Stimulated activated CD8-positive, alpha-beta memory T cell treated with anti-CD3 and anti-CD28 coated beads, Interleukin-12 subunit alpha, Interleukin-12 subunit beta, amount 100 ng/mL, for 1 hour (primary cell): ENCODE data around the gene ABCA13.
"Not testable (repeated sequence)": the region's sequence is repeated elsewhere in the genome, so short reads cannot be mapped to it uniquely, and the experiment has no call there.

ENCODE experiments used
- DNase-seq: peaks from one replicate; pipeline ENCODE4 v3.0.0-alpha.2; 2020; ENCODE audit warnings: low read depth

The ABCA13 gene

GRCh38 chr7:48171202-48171601 lies at the start of gene ABCA13:
Gene ABCA13, plus strand, starts transcription at chr7:48171458. Its CDS starts 26 bp downstream, at chr7:48171484.
- no peak for DNase-seq

- DNase-seq: no peak
Measured at GRCh38 chr7:48126037-48126436, 45.2 kb upstream of the ABCA13 start.

- DNase-seq: no peak
Measured at GRCh38 chr7:48130658-48131108, 40.6 kb upstream of the ABCA13 start.

- DNase-seq: no peak
Measured at GRCh38 chr7:48132792-48133191, 38.5 kb upstream of the ABCA13 start.

GRCh38 chr7:48139459-48139858 lies 31.8 kb upstream of the ABCA13 start:
- DNase-seq: no peak

GRCh38 chr7:48140001-48140681 lies 31.1 kb upstream of the ABCA13 start:
- no peak for DNase-seq

- DNase-seq: no peak
Measured at GRCh38 chr7:48141521-48141920, 29.7 kb upstream of the ABCA13 start.

- DNase-seq: no peak
Measured at GRCh38 chr7:48144291-48144768, 26.9 kb upstream of the ABCA13 start.

GRCh38 chr7:48147078-48147591 lies 24.1 kb upstream of the ABCA13 start:
- no peak for DNase-seq

- not testable (repeated sequence) for DNase-seq
Measured at GRCh38 chr7:48147690-48148089, 23.6 kb upstream of the ABCA13 start.

- no peak for DNase-seq
Measured at GRCh38 chr7:48148311-48148710, 22.9 kb upstream of the ABCA13 start.

GRCh38 chr7:48149058-48149457 lies 22.2 kb upstream of the ABCA13 start:
- no peak for DNase-seq

GRCh38 chr7:48150086-48150485 lies 21.2 kb upstream of the ABCA13 start:
- DNase-seq: no peak

GRCh38 chr7:48154792-48155413 lies 16.4 kb upstream of the ABCA13 start:
- no peak for DNase-seq

GRCh38 chr7:48158404-48158803 lies 12.9 kb upstream of the ABCA13 start:
- no peak for DNase-seq

- no peak for DNase-seq
Measured at GRCh38 chr7:48161407-48162125, 9.7 kb upstream of the ABCA13 start.

- no peak for DNase-seq
Measured at GRCh38 chr7:48165157-48165556, 6.1 kb upstream of the ABCA13 start.

GRCh38 chr7:48168159-48168558 lies 3.1 kb upstream of the ABCA13 start:
- no peak for DNase-seq

- no peak for DNase-seq
Measured at GRCh38 chr7:48170506-48170905, 752 bp upstream of the ABCA13 start.

- no peak for DNase-seq
Measured at GRCh38 chr7:48173313-48173712, 2.1 kb downstream of the ABCA13 start.

- DNase-seq: no peak
Measured at GRCh38 chr7:48173756-48174382, 2.6 kb downstream of the ABCA13 start.

- no peak for DNase-seq
Measured at GRCh38 chr7:48175019-48175418, 3.8 kb downstream of the ABCA13 start.
